Mononuclear cell (primary cell): ENCODE results near the gene RTKN2. TPM values are rescaled to one million over a fixed set of nuclear protein-coding genes. Genes with fewer than 3 reads are reported as not detected.
"Not testable (repeated sequence)": the region's sequence is repeated elsewhere in the genome, so short reads cannot be mapped to it uniquely, and the experiment has no call there.

Experiments used
- H3K27me3 ChIP-seq: 2 replicates; pipeline ENCODE4 v1.6.0; 2011; ENCODE audit warnings: low read length, control low read depth; ENCODE audit not compliant: insufficient read depth
- H3K4me1 ChIP-seq: 2 replicates; pipeline ENCODE4 v1.5.1; 2011; ENCODE audit warnings: mild to moderate bottlenecking, low read length, control low read depth; ENCODE audit not compliant: insufficient read depth
- H3K4me3 ChIP-seq: 2 replicates; pipeline ENCODE4 v1.5.1; 2011; ENCODE audit warnings: mild to moderate bottlenecking, low read length, moderate library complexity
- H3K9me3 ChIP-seq: 2 replicates; pipeline ENCODE4 v1.5.1; 2011; ENCODE audit warnings: low read depth, mild to moderate bottlenecking, control low read depth, low read length
- total RNA-seq: library from RNA; depleted of rRNA; stranded (reverse); fragments of >200 nt; gene quantifications from one replicate; pipeline ENCODE4 v1.2.3, GENCODE V29; 2012

Gene RTKN2
- total RNA-seq, 1 donor: 9.8 TPM

DNA sequence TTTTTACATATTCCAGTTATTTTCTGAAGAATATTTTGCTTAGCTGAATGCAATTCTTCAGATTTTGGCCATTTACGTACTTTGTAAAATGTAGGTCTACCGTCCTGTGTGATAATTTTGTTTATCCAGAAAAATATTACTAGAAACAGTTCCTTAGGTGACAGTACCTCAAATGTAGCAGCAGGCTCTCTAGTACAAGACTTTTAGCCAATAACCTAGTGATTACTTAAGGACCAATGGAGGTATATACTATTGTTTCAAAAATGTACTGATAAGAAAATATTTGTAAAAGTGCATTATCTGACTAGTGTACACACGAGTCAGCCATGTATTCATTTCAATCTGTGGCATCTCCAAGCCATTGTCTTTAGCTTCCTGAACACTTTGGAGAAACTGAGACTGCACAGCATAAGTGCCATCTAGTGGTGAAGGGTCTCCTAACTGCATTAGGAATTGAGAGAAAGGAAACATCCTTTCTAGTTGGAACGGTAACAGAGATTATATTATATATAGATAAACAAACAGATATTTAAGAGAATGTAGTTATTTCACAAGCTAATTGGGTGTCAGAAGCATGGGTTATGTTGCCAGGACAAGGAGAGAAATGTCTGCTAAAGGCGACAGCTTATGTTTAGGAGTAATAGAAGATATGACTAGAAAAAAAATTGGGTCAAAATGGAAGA is 23.7 kb downstream of the RTKN2 start:
- no peaks in the 10 kb centered on the region for H3K9me3 ChIP-seq
- no peak overlapping the region for H3K4me3 ChIP-seq
- H3K4me1 ChIP-seq: peaks cover 23% of the 10 kb centered on the region
- no peaks in the 10 kb centered on the region for H3K27me3 ChIP-seq

- Histone ChIP-seq H3K4me3 (no peak overlapping the region), H3K4me1 (peaks cover 21% of the 10 kb centered on the region), H3K9me3 (no peaks in the 10 kb centered on the region), H3K27me3 (no peaks in the 10 kb centered on the region)
Measured at GRCh38 chr10:62244088-62244487, 24.6 kb downstream of the RTKN2 start.

- Histone ChIP-seq H3K4me3 (peak overlapping the region; percentile 23), H3K9me3 (no peaks in the 10 kb centered on the region), H3K27me3 (no peaks in the 10 kb centered on the region), H3K4me1 (peaks cover 21% of the 10 kb centered on the region)
Measured at GRCh38 chr10:62243647-62243997, 25.0 kb downstream of the RTKN2 start.

DNA sequence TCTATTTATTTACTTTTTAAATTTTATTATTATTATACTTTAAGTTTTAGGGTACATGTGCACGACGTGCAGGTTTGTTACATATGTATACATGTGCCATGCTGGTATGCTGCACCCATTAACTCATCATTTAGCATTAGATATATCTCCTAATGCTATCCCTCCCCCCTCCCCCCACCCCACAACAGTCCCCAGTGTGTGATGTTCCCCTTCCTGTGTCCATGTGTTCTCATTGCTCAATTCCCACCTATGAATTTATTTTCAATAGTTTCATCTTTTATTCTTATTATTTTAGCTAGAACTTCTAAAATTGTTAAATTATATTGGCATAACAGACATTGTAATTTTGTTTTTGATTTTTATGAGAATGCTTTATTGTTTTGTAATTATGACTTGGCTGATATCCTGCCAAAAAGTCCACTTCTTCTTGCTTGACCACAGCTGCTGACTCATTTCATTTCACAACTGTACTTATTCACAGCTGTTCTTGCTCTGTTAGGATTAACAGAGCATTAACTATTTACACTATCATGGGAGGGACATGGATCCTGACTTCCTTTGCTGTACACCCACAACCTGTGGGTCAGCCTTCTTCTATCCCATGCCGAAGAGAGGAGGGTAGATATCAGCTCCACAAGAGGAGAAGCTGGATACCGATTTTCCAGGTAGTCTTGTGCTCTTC is 25.5 kb downstream of the RTKN2 start:
- H3K9me3 ChIP-seq, H3K27me3 ChIP-seq: not testable (repeated sequence)
- Histone ChIP-seq H3K4me1 (peaks cover 21% of the 10 kb centered on the region), H3K4me3 (peak overlapping the region; percentile 23)

DNA sequence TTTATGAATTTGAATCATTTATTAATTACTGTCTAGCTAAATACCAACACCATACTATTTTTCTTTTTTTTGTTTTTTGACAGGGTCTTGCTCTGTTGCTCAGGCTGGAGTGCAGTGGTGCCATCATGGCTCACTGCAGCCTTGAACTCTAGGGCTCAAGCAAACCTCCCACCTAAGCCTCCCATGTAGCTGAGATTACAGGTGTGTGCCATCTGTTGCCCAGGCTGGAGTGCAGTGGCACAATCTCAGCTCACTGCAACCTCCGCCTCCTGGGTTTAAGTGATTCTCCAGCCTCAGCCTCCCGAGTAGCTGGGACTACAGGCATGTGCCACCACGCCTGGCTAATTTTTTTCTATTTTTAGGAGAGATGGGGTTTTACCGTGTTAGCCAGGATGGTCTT is 27.1 kb downstream of the RTKN2 start:
- not testable (repeated sequence) for H3K4me3 ChIP-seq, H3K27me3 ChIP-seq, H3K9me3 ChIP-seq
- peaks cover 21% of the 10 kb centered on the region for H3K4me1 ChIP-seq

GRCh38 chr10:62239994-62240393 is 28.6 kb downstream of the RTKN2 start:
- Histone ChIP-seq H3K27me3 (no peaks in the 10 kb centered on the region), H3K9me3 (no peaks in the 10 kb centered on the region), H3K4me1 (peaks cover 15% of the 10 kb centered on the region), H3K4me3 (no peak overlapping the region)

GRCh38 chr10:62238880-62239279 is 29.8 kb downstream of the RTKN2 start:
- no peak overlapping the region for H3K4me3 ChIP-seq
- H3K9me3 ChIP-seq: no peaks in the 10 kb centered on the region
- no peaks in the 10 kb centered on the region for H3K27me3 ChIP-seq
- peaks cover 11% of the 10 kb centered on the region for H3K4me1 ChIP-seq

DNA sequence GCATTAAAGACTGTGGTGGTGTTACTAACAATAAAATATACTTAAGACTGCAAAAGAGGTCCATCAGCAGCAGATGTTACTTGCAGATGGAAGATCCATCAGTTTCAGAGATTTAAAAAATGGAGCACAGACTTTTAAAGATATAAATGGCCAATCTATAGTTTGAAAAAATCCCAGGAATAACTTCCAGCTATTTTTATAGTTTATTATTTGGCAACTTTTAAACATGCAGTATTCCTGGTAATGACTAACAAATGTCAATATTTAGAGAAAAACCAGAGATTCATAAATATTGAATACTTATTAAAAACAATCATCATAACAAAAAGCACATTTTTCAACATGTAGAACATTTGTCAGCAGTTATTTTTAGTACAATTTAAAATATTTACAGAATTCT is 30.7 kb downstream of the RTKN2 start:
- Histone ChIP-seq H3K27me3 (no peaks in the 10 kb centered on the region), H3K4me3 (no peak overlapping the region), H3K4me1 (peaks cover 5% of the 10 kb centered on the region)

GRCh38 chr10:62237506-62237905 is 31.1 kb downstream of the RTKN2 start:
- H3K27me3 ChIP-seq: no peaks in the 10 kb centered on the region
- H3K4me1 ChIP-seq: peaks cover 2% of the 10 kb centered on the region
- no peak overlapping the region for H3K4me3 ChIP-seq
- H3K9me3 ChIP-seq: no peaks in the 10 kb centered on the region

More for the DNA sequence above, 30.7 kb downstream of the RTKN2 start:
- no peaks in the 10 kb centered on the region for H3K9me3 ChIP-seq

- Histone ChIP-seq H3K4me3 (no peak overlapping the region), H3K27me3 (no peaks in the 10 kb centered on the region), H3K4me1 (no peaks in the 10 kb centered on the region), H3K9me3 (no peaks in the 10 kb centered on the region)
Measured at GRCh38 chr10:62234077-62234605, 34.5 kb downstream of the RTKN2 start.

DNA sequence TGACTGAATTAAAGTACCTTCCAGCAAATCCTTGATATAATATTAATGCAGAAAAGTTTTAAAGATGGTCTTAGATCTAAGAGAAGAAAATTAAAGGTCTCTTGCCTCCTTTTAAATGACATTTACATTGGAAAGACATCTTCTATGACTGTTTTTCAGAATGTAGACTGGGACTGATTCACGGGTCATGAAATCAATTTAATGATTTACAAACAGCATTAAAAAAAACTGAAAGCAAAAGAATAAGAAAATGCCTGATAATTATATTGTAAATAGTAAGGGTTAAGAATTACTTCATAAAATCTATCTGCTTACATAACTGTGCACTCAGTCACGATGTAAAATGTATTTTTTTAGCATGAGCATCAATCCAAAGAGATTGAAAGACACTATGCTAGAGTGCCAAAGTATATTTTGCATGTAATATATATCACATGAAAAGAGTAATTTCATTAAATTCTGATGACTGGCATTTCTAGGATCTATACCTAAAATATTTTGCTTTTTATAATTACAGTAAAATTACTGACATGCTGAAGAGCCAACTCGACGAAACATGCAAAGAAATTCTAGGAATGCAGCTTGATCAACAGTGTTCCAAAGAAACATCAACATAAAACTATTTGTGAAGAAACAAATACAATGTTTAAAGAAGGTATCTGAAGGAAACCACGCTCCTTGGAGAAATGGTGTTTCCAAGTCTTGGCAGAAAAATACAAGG is 35.1 kb downstream of the RTKN2 start:
- H3K4me3 ChIP-seq: no peak overlapping the region
- no peaks in the 10 kb centered on the region for H3K4me1 ChIP-seq
- H3K27me3 ChIP-seq: no peaks in the 10 kb centered on the region
- no peaks in the 10 kb centered on the region for H3K9me3 ChIP-seq

GRCh38 chr10:62231805-62232204 is 36.8 kb downstream of the RTKN2 start:
- Histone ChIP-seq H3K4me1 (no peaks in the 10 kb centered on the region), H3K4me3 (no peak overlapping the region), H3K9me3 (no peaks in the 10 kb centered on the region), H3K27me3 (no peaks in the 10 kb centered on the region)

DNA sequence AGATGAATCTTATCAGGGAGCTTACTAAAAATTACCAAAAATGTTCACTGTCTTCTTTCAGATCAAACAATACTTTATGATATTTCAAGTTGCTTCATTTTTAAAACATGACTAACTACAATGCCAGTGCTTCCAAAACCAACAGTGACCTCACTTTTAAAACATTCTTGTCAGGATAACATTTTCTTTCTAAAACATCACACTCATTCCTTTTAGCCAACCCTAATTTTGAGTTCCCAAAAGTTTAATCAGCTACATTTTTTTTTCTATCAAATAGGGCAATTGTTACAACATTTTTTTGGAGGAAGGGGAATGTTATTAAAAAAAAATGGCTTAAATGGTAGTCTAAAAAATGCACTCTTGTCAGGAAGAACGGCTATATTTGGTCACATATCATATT is 37.3 kb downstream of the RTKN2 start:
- H3K4me1 ChIP-seq: no peaks in the 10 kb centered on the region
- H3K4me3 ChIP-seq: no peak overlapping the region
- no peaks in the 10 kb centered on the region for H3K9me3 ChIP-seq
- H3K27me3 ChIP-seq: no peaks in the 10 kb centered on the region

GRCh38 chr10:62230344-62231121 is 38.1 kb downstream of the RTKN2 start:
- H3K27me3 ChIP-seq: no peaks in the 10 kb centered on the region
- no peaks in the 10 kb centered on the region for H3K9me3 ChIP-seq
- no peaks in the 10 kb centered on the region for H3K4me1 ChIP-seq
- no peak overlapping the region for H3K4me3 ChIP-seq

DNA sequence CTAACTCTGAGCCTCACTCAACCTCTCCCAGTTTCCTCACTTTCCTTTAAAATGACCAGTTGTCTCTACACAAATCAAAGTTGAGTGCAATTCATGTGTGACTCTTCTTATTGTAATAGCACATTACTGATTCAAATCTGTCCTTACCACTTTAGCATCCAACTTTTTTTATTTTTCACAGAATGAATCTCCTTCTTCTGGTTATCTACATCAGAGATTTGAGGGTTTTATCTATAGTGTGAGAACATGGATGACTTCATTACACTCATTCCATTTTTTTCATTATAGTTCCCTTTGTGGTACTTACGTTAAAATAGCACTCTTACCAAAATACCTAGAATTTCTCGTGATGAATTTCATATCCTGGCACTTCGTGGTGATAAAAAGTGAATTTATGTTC is 43.3 kb downstream of the RTKN2 start:
- H3K9me3 ChIP-seq: no peaks in the 10 kb centered on the region
- H3K27me3 ChIP-seq: no peaks in the 10 kb centered on the region
- no peak overlapping the region for H3K4me3 ChIP-seq
- H3K4me1 ChIP-seq: no peaks in the 10 kb centered on the region
